NOMO-1 treated with dmso at 0.1 percent for 144 hours (cell line): ENCODE data around the gene INPP5E.
"Not testable (repeated sequence)": the region's sequence is repeated elsewhere in the genome, so short reads cannot be mapped to it uniquely, and the experiment has no call there.

Experiments used
- DNase-seq: peaks from one replicate; lab custom pipeline; 2025; ENCODE audit not compliant: unreplicated experiment; lab: John Stamatoyannopoulos, UW

Gene INPP5E

GRCh38 chr9:136429683-136430491 is 9.8 kb downstream of the INPP5E start:
- DNase-seq, result no peak

DNA sequence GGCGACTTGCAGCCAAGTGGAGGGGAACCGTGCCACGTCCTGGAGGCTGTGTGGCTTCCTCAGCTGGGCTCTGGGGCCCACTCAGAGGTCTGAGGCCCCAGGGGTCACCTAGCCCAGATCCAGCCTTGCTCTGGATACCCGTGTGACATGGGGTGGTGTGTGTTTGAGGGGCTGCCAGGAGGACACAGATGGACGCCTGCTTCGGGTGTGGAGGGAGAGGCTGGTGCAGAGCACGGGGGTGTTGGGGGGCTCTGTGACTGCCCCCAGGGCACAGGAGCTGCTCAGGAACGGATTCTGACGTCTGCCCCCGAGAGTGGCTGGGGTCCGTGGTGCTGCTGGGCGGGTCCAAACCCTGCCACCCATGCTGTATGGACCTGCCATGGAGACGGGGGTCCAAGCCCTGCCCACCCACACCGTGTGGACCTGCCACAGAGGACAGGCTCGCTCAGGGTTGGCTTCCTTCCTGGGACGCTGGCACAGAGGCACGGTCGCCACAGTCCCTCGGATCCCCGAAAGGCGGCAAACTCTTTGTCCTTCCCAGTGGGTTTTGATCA is 10.5 kb downstream of the INPP5E start:
- DNase-seq, result no peak

DNA sequence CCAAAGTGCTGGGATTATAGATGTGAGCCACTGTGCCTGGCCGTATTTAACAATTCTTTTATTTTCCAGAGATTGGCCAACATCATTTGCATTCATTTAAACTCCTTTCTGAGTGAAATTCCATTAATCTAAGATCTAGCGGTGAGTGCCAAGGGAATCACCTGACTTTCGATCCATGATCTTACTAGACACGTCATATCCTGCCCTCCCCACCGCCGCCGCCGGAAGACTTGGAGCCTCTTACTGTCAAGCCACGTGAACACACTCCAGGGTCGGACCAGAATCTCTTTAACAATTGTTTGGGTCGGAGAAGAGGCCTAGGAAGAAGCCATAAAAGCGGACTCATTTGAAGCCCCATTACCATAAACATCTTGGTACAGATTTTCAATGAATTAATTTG is 12.9 kb downstream of the INPP5E start:
- DNase-seq, result no peak

- DNase-seq, result not testable (repeated sequence)
Observed at GRCh38 chr9:136425367-136425766, 14.3 kb downstream of the INPP5E start.

GRCh38 chr9:136424750-136425362 is 14.8 kb downstream of the INPP5E start:
- DNase-seq, result no peak

- DNase-seq, result no peak
Observed at GRCh38 chr9:136423432-136424146, 16.1 kb downstream of the INPP5E start.

- no peak for DNase-seq
Observed at GRCh38 chr9:136422876-136423275, 16.8 kb downstream of the INPP5E start.

DNA sequence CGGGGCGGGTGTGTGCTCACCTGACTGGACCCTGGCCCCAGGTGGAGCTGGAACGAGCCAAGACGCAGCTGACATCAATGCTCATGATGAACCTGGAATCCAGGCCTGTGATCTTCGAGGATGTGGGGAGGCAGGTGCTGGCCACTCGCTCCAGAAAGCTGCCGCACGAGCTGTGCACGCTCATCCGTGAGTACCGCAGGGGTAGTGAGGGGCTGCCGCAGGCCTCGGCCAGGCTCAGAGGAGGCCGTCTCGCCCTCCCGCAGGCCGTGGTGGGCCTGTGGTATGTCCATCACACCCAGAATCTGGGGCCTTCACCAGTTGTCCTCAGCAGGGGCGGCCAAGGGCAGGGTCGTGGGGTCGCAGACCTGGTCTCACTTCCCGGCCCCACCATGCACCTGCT is 17.9 kb downstream of the INPP5E start:
- no peak for DNase-seq

DNA sequence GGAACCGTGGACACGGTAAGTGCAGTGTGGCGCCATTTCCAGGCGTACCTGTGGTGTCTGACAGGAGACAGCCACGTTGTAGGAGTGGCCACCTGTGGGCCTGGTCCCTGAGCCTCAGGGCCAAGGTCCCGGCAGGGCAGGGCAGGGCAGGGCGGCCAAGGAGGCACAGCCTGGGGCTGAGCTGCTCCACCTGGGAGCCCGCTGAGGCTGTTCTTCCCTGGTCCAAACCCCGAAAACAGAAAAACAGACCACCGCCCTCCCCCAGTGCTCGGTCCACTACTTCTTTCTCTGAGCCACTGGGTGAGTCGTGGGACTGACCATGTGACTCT is 20.6 kb downstream of the INPP5E start:
- no peak for DNase-seq

GRCh38 chr9:136418182-136419091 is 21.2 kb downstream of the INPP5E start:
- no peak for DNase-seq

GRCh38 chr9:136416914-136417313 is 22.7 kb downstream of the INPP5E start:
- no peak for DNase-seq

DNA sequence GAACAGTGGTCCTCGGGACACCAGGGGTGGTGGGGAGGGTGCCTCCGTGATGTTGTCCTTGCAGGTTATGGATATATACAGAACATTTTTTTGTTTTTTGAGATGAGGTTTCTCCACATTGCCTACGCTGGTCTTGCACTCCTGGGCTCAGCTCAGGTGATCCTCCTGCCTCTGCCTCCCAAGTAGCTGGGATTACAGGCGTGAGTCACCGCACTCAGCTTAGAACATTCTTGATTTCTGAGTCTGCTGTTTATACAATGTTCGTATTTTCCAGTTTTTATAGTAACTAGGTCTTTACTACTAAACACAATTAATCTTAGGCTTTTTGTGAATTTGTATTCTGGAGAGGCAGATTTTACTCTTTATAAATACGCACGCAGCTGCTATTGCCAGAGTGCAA is 23.2 kb downstream of the INPP5E start:
- no peak for DNase-seq

DNA sequence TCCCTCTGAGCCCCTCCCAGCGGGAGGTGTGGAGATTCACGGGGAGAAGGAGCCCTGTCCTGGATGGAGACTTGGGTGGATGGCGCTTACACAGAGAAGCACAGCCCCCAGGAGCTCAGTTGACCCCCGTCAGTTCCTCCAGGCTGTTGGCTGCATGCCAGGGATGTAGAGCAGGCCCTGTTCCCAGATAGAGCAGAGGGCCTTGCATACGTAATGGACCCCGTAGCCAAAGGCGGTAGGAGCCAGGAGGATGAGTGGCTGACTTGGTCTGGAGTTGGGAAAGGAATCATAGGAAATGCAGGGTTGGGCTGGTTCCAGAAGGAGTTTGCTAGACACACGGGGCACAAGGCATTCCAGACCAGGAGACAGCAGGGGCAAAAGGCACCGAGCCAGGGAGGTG is 26.7 kb downstream of the INPP5E start:
- DNase-seq, result no peak

- no peak for DNase-seq
Observed at GRCh38 chr9:136411378-136411777, 28.3 kb downstream of the INPP5E start.

GRCh38 chr9:136410500-136411287 is 29.0 kb downstream of the INPP5E start, which contains the start of the genes ENTR1 and PMPCA:
Gene ENTR1 (minus strand): TSS chr9:136410614. CDS start chr9:136410397, 217 bp downstream.
Gene PMPCA (plus strand): TSS chr9:136410658. CDS start chr9:136410669, 11 bp downstream.
- peak; percentile 94 for DNase-seq

GRCh38 chr9:136409557-136410455 is 29.8 kb downstream of the INPP5E start:
- no peak for DNase-seq

DNA sequence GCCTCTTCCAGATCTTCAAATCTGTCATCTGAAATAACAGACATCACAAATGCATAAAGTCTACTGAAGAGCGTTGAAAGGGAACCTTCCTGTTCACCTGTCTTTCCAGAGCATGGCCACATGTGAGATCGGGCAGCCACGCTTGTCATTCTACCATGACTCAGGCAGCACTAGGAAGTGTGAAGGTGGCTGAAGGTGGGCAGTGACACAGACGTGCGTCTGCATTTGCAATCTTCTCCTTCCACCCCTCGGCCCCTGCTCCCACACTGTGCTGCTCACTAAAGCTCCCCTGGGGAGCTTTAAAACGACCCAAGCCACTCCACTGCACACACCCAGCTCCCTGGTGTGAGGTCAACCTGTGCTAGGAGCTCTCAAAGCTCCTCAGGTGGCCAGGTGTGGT is 31.7 kb downstream of the INPP5E start:
- DNase-seq, result no peak

GRCh38 chr9:136407061-136407460 is 32.6 kb downstream of the INPP5E start:
- not testable (repeated sequence) for DNase-seq

DNA sequence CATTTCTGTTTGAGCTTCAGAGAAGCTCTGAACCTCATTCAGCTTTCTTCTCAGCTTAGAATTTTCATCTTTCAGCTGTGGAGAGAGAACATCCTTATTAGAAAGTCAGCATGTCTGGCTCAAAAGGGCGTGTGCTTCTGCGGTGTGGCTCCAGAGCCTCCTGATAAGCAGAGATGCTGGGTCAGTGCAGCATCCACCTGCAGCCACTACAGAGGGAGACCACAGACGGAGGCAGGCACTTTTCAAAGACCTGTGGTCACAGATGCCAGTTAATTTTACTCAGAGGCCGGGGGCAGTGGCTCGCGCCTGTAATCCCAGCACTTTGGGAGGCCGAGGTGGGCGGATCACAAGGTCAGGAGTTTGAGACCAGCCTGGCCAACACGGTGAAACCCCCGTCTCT is 33.7 kb downstream of the INPP5E start:
- DNase-seq, result not testable (repeated sequence)
